ENCODE data around the gene FARP2.

Gene FARP2

GRCh38 chr2:241321886-241322285 is 34.2 kb upstream of the FARP2 start:
- no peak for DNase-seq (ENCODE audit: low read depth, low spot score)
- H3K27ac ChIP-seq: no peak overlapping the region

DNA sequence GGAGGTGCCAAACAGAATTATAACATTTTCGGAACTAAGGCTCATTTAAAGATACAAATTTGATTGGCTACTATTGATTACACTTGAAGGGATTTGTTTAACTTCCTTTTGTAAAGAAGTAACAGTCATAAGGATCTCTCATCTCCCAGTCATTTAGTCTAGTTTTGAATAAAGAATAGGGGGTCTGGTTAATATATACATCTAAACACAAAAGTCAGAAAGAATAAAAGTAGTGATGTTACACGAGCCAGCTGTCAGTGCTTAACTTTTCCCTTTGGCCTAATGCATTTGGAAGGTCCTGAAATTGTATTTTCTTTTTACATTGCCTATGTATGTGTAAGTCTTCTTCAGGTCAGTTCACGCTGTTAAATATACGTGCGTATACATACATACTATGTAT is 32.3 kb upstream of the FARP2 start:
- no peak for DNase-seq (ENCODE audit: low read depth, low spot score)
- H3K27ac ChIP-seq: no peak overlapping the region

DNA sequence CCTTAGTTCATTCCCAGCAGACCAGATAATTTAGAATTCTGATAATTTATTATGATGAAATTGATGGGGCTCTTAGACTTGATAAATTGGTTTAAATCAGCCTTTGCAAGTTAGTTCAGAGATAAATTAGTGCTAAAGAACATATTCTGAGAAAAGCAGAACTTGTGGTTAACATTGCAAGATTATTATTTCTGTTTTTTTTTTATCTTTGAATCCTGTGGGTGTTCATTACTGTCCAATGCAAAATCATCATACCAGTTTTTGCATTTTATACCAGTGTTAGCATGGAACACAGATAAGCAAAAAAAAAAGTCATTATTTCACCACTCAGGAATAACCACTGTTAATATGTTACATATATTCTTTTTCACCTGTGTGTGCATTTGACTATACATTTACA is 31.3 kb upstream of the FARP2 start:
- no peak overlapping the region for H3K27ac ChIP-seq
- no peak for DNase-seq (ENCODE audit: low read depth, low spot score)

- no peak for DNase-seq (ENCODE audit: low read depth, low spot score)
- no peak overlapping the region for H3K27ac ChIP-seq
Measured at GRCh38 chr2:241325257-241325656, 30.8 kb upstream of the FARP2 start.

- no peak for DNase-seq (ENCODE audit: low read depth, low spot score)
- peak overlapping the region; percentile 84 for H3K27ac ChIP-seq
Measured at GRCh38 chr2:241329669-241330615, 26.1 kb upstream of the FARP2 start.

GRCh38 chr2:241330616-241330981 is 25.5 kb upstream of the FARP2 start:
- H3K27ac ChIP-seq: peak overlapping the region; percentile 84
- no peak for DNase-seq (ENCODE audit: low read depth, low spot score)

GRCh38 chr2:241334813-241335212 is 21.3 kb upstream of the FARP2 start:
- no peak overlapping the region for H3K27ac ChIP-seq
- DNase-seq (ENCODE audit: low read depth, low spot score): no peak

DNA sequence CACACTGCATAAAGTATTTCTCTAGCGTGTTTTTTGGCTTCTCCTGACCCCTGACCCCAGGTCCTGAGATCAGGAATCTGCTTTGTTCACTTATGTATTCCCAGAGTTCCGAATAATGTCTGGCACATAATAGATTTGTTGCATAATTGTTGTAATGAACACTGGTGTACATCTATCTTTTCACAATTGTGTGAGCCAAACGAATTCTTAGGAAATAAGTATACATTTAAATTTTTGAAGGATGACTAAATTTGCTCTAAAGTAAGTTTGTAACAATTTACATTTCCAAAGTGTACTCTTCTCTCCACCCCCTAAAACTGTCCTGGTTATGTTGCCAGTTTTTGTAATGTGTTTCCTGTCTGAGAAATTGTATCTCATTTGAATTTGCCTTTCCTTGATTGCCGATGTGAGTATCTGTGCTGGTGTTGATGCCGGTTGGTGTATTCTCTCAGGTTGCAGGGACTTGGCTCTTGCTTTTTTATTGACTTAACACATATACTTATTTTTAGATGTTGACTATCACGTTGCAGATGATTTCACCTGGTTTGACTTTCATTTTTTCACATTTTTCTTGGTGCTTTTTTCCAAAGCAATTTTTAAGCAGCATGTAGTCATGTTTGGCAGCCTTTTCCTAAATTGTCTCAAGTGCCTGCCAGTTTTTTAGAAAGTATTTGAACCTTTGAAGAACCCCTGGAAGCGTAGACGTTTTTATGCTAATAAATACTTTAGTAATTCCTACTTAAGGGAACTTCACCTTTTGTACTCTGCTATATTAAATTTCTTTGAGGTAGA is 16.1 kb upstream of the FARP2 start:
- DNase-seq (ENCODE audit: low read depth, low spot score): no peak
- no peak overlapping the region for H3K27ac ChIP-seq

DNA sequence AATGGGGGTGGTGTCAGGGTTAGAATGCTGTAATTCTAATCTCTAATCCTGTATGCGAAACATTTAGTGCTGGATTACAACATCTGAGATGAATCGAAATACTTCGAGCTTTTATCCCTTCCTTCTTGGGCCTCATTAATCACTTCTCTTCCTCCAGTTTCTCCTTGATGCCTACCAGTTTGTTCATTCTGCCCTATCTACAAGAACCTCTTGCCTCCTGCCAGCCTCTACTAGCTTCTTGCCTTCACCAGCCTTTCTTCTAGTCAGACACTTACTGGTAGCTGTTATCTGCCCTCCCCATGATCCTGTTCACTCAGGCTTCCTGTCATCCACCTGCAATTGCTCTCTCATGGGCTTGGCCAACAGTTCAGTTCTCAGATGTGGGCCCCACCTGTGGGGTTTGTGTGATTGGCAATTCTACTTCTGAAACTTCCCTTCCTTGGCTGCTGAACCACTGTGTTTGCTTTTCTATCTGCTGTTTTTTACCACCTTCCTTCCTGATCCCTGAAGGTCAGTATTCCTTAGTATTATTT is 15.4 kb upstream of the FARP2 start:
- no peak for DNase-seq (ENCODE audit: low read depth, low spot score)
- no peak overlapping the region for H3K27ac ChIP-seq

DNA sequence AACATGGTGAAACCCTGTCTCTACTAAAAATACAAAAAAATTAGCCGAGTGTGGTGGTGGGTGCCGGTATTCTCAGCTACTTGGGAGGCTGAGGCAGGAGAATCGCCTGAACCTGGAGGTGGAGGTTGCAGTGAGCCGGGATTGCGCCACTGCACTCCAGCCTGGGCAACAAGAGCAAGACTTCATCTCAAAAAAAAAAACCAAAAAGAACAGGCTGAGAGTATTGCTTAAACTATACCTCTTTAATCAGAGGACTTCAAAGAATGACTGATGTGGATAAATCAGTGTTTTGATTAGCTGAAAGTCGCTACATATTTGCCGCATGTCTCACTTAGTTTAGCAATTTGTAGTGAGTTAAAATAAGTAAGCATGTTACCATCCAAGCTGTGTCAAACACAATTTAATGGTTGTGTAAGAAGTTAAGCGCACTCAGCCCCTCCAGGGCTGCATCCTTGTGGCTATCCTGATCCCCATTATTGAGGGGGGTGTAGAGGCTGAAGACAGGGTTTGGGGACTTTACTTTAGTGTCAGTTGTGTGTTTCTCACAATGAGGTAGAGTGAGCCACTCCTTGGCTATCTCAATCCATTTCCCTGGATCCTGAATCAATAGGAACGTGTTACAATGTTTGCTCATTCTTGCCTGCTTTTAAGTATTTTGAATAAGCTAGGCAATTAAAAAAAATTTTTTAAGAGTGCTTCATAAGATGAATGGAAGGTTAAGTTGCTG is 11.0 kb upstream of the FARP2 start:
- no peak overlapping the region for H3K27ac ChIP-seq
- DNase-seq (ENCODE audit: low read depth, low spot score): no peak

- no peak overlapping the region for H3K27ac ChIP-seq
- no peak for DNase-seq (ENCODE audit: low read depth, low spot score)
Measured at GRCh38 chr2:241349941-241350340, 6.1 kb upstream of the FARP2 start.

DNA sequence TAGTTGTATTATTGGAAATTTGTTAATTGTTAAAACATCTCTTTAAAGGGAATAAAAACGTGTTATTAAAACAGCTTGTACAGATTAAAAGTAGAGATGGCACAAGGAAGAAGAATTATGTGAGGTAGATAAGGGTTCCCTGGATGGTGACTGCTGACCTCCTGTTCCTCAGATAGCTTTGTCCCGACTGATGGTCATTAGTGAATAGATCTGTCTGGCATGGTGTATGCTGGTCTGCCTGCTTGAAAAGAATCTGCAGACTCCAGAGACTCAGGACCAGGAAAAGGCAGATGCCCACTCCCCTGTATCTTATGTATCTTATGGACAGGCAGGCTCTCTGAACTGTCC is 5.6 kb upstream of the FARP2 start:
- H3K27ac ChIP-seq: no peak overlapping the region
- DNase-seq (ENCODE audit: low read depth, low spot score): no peak

GRCh38 chr2:241350878-241351639 is 5.0 kb upstream of the FARP2 start:
- no peak for DNase-seq (ENCODE audit: low read depth, low spot score)

DNA sequence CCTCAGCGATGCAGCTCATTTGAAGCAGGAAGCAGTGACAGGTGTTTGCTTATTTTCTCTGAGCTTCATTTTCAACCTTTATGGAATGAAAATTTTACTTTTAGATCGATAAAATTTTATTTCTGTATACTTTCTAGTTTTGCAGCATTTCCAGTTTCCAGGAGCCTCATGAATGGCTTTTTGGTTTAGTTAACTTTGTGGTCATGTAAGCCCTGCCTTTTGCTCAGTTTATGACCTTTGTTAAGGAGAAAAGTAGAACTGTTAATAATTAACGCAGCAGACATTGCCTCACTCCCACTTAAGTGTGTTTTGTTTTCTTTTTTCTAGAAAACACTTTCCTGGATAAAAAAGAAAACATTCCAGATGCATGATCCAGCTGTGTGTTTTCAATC is 4.4 kb upstream of the FARP2 start:
- H3K27ac ChIP-seq: no peak overlapping the region
- no peak for DNase-seq (ENCODE audit: low read depth, low spot score)

More at GRCh38 chr2:241350878-241351639, 5.0 kb upstream of the FARP2 start:
- H3K27ac ChIP-seq: no peak overlapping the region

DNA sequence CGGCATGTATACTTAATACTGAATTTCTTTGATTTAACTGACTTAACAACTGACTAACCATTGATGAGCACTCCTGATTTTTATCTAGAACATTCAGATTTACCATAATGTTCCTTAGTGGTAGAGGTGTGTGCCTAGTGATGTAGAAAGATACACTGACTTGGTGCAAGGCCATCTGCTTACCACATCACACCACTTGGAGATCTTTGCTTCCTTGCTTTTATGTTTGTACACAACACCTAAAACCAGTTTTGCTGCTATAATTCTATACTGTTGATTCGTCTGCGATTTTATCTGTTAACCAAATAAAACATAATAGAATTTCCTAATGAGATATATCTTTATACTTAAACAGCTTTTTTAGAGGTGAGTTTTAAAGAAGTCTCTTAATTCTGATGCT is 3.9 kb upstream of the FARP2 start:
- H3K27ac ChIP-seq: no peak overlapping the region
- DNase-seq (ENCODE audit: low read depth, low spot score): no peak

DNA sequence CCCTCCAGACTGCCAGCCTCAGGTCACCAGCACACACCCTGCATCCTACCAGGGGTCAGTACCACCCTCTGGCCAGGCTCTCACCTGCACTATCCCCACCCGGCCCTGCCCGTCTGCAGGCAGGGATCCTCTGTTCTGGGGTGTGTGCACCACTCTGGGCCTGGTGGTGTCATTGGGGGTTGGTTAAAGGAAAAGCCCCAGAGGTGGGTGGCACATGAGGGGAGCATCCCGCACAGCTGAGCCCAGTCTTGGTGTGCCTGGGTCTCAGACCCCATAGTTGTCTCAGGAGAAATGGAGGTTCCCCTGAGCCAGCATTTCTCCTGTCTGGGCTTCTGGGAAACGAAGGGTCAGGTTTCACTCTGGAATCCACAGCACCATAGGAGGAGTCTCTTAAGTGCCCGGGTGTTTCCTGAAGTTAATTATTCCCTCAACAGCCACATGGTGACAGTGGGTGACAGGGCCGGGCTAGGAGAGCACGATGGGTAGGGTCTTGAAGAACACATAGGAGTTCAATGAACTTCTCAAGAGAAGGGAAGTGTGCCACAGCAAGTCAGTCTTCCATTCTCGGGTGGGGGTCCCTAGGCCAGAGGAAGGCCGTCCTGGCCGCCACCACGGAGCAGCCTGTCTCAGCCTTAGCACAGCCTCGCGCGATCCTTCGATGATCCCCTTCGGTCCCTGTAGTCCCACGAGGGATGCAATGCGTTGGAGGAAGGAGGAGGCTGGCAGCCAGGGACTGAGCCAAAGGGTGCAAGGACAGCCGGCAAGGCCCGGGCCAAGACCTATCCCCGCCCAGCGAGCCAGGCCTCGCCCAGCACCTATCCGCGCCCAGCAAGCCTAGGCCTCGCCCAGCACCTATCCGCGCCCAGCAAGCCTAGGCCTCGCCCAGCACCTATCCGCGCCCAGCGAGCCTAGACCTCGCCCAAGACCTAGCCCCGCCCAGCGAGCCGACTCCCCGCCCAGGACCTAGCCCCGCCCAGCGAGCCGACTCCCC is 1.1 kb upstream of the FARP2 start:
- peak overlapping the region; percentile 54 for H3K27ac ChIP-seq
- peak; percentile 55 for DNase-seq (ENCODE audit: low read depth, low spot score)

DNA sequence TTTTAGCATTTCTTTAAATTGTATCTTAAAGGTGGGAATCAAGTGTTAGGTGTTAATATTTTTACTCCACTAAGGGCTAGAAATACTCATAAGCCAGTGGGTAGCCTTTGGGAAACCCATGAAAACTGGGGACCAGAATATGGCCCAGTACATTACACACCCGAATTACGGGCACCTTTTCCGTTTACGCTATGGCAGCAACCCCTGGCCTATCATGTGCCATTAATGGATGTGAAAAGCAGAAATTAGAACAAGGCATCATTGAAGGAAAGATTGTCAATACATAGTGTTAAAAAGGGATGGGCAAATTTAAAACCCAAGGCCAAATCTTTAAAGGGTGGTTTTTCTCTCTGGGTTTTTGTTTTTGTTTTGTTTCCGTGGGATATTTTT is 781 bp downstream of the FARP2 start:
- no peak for DNase-seq (ENCODE audit: low read depth, low spot score)
- H3K27ac ChIP-seq: peak overlapping the region; percentile 65

DNA sequence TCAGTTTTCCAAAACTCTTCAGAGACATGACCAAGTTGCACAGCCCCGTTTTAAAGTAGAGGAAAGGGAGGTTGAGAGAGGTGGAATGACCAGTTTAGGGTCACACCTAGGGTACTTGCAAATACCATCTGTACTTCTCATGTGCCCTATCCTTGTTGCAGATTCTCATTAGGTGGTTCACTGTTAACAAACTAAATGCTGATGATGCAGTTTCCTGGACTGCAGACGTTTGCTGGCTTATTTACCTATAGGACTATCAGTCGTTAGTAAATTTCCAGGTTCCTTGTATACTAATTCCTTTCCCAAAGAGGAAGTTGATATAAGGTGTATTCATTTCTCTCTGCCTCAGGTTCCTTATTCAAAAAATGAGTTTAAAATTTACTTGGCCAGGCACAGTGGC is 1.4 kb downstream of the FARP2 start:
- H3K27ac ChIP-seq: no peak overlapping the region
- no peak for DNase-seq (ENCODE audit: low read depth, low spot score)

DNA sequence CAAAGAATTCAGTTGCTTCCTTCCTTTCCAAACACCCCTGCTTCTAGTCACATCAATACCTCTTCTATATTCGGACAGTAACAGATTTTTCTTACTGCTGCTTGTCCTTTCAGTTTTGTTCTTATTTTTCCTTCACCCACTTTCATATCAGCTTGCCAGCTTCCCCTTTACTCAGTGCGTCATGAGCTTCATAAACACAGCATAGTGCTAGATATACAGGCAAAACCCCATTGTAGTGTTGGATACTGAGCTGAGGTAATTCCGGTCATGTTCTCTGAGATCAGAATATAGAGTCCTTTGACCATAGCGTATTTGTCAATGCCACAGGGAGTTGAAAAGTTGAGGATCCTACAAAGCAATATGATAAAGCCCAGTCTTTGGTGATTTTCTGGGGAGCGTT is 2.4 kb downstream of the FARP2 start:
- no peak for DNase-seq (ENCODE audit: low read depth, low spot score)
- no peak overlapping the region for H3K27ac ChIP-seq
